ENCODE results near the gene ASPRV1. TPM values are rescaled to one million over a fixed set of nuclear protein-coding genes. Genes with fewer than 3 reads are reported as not detected.

The ASPRV1 gene
- polyA plus RNA-seq, 2 of the 4 experiments (the other 2 are of a cell fraction) = 0.36 TPM

GRCh38 chr2:69972822-69973221 lies 11.4 kb upstream of the ASPRV1 start:
- ChIA-PET CTCF (interaction anchor here (0.9 to 1.4 kb wide), 3 partner anchors 9 to 97 kb away, joined by 3 read pairs; partner anchors contain the start of gene ASPRV1), POLR2A (no interaction called here)
- 73% methylated on average over 1 of the region's 1 CpG for WGBS (ENCODE audit: missing lambda C conversion rate)
- DNase-seq (ENCODE audit: low read depth in 1 of 2, low spot score in 1 of 2) (no peak), ATAC-seq (no peak), FAIRE-seq (no peak)
- H3K4me1 ChIP-seq = no peaks in the 10 kb centered on the region
- no peaks in the 10 kb centered on the region for H3K9me3 ChIP-seq
- no peak overlapping the region for H3K4me3 ChIP-seq
- H3K4me2 ChIP-seq = no peak overlapping the region
- no peak overlapping the region for H3K27ac ChIP-seq
- TF ChIP-seq HOXB5 (CRISPR knock-in tag; IDR thresholded peaks at IDR 0.05) (no peak), CEBPB (IDR thresholded peaks at IDR 0.05) (no peak), HMGXB4 (CRISPR knock-in tag; IDR thresholded peaks at IDR 0.05; ENCODE audit: borderline replicate concordance) (no peak), KDM1A (IDR thresholded peaks at IDR 0.05; ENCODE audit: low read depth) (no peak), CHD4 (IDR thresholded peaks at IDR 0.05; ENCODE audit: borderline replicate concordance) (no peak), FOSB (CRISPR knock-in tag; IDR thresholded peaks at IDR 0.05) (no peak), TP53 (CRISPR knock-in tag; IDR thresholded peaks at IDR 0.05) (no peak), ZFP36 (IDR thresholded peaks at IDR 0.05; ENCODE audit: borderline replicate concordance, partially characterized antibody) (no peak), EHF (CRISPR knock-in tag; IDR thresholded peaks at IDR 0.05) (no peak), FOSL2 (IDR thresholded peaks at IDR 0.05) (no peak), FOSL2 (CRISPR knock-in tag; IDR thresholded peaks at IDR 0.05) (no peak)

GRCh38 chr2:69969991-69970390 lies 8.6 kb upstream of the ASPRV1 start:
- H3K27ac ChIP-seq = no peak overlapping the region
- DNase-seq (ENCODE audit: low read depth in 1 of 2, low spot score in 1 of 2) (no peak), ATAC-seq (peak in 1 of 2 experiments; percentile 35; a peak in 3 of 6 replicates), FAIRE-seq (no peak)
- ChIA-PET POLR2A (no interaction called here), CTCF (interaction anchor here (1.6 kb wide), 1 partner anchor 11 kb away, joined by 4 read pairs; no protein-coding TSS in a partner anchor)
- TF ChIP-seq JUN (IDR thresholded peaks at IDR 0.05) (no peak), NR3C1 (IDR thresholded peaks at IDR 0.05) (no peak), NPAS2 (CRISPR knock-in tag; IDR thresholded peaks at IDR 0.05; ENCODE audit: borderline replicate concordance) (no peak), MAFK (IDR thresholded peaks at IDR 0.05; ENCODE audit: partially characterized antibody) (no peak), EHMT2 (IDR thresholded peaks at IDR 0.05; ENCODE audit: low read depth) (no peak), RFX5 (IDR thresholded peaks at IDR 0.05) (no peak), RNF2 (IDR thresholded peaks at IDR 0.05; ENCODE audit: borderline replicate concordance, low read depth) (no peak), CHD4 (IDR thresholded peaks at IDR 0.05; ENCODE audit: borderline replicate concordance) (no peak), FOXS1 (CRISPR knock-in tag; IDR thresholded peaks at IDR 0.05) (no peak), MAZ (IDR thresholded peaks at IDR 0.05; ENCODE audit: borderline replicate concordance, low read depth, low read length) (no peak)
- 49% methylated on average over 4 of the region's 4 CpGs for WGBS (ENCODE audit: missing lambda C conversion rate)
- H3K9me3 ChIP-seq = no peaks in the 10 kb centered on the region
- no peaks in the 10 kb centered on the region for H3K4me1 ChIP-seq
- H3K4me2 ChIP-seq = no peak overlapping the region
- H3K4me3 ChIP-seq = no peak overlapping the region

GRCh38 chr2:69969126-69969983 lies 7.9 kb upstream of the ASPRV1 start:
- ATAC-seq (peak in 1 of 2 experiments; percentile 48; a peak in 3 of 6 replicates), FAIRE-seq (no peak), DNase-seq (ENCODE audit: low read depth in 1 of 2, low spot score in 1 of 2) (no peak)
- CTCF ChIA-PET = interaction anchor here (1.6 kb wide), 1 partner anchor 11 kb away, joined by 4 read pairs; no protein-coding TSS in a partner anchor
- no peak for TF ChIP-seq NFE2L2 (conservative IDR thresholded peaks at IDR 0.05; ENCODE audit: low read length)
- no peak for TF ChIP-seq KDM1A (IDR thresholded peaks at IDR 0.05; ENCODE audit: low read depth)
- no peak for TF ChIP-seq POLR2AphosphoS2 (conservative IDR thresholded peaks at IDR 0.05; ENCODE audit: low read length)
- TF ChIP-seq MAX (IDR thresholded peaks at IDR 0.05) = no peak
- no peak for TF ChIP-seq EHMT2 (IDR thresholded peaks at IDR 0.05; ENCODE audit: low read depth)
- no peak for TF ChIP-seq ZC3H11A (IDR thresholded peaks at IDR 0.05)
- Histone ChIP-seq H3K4me1 (no peaks in the 10 kb centered on the region), H3K4me2 (no peak overlapping the region), H3K4me3 (no peak overlapping the region), H3K9me3 (no peaks in the 10 kb centered on the region), H3K27ac (no peak overlapping the region)
- WGBS (ENCODE audit: missing lambda C conversion rate) = 86% methylated on average over 16 of the region's 16 CpGs
- POLR2A ChIA-PET = no interaction called here
